SK-N-MC (cell line): ENCODE measurements around the gene MEP1A.

Experiments
- EZH2 ChIP-seq: fragments of 200-600 bp; sonication (generic); IDR thresholded peaks from one replicate; pipeline ENCODE4 v1.6.1; 2017; ENCODE audit warnings: antibody characterized with exemption
- POLR2AphosphoS5 ChIP-seq: IDR thresholded peaks from 2 replicates; pipeline ENCODE4 v1.6.1; 2012; ENCODE audit warnings: mild to moderate bottlenecking, low read depth, low read length, borderline replicate concordance

GRCh38 chr6:46888578-46888977 lies 95.4 kb downstream of the MEP1A start:
- TF ChIP-seq EZH2 (no peak), POLR2AphosphoS5 (no peak)
